ENCODE data around the gene ZNF827.

DNA sequence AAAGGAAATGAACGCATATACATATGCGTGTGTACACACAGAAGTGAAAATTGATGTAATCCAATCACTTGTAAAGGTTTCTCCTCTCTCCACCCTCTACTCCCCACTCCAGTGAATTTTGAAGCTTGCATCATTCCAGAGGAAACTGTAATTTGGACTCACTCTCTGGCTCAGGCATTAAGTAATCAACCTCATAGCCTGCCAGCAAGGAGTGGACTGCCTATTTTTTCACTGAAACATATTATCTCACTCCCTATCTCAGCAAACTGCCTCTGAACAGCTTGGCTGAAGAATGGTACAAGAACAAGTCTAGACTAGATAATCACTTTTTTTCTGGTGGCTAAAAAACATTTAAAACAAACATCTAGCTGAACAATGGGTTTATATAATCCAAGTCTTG lies 134.5 kb downstream of the ZNF827 start:
- TF ChIP-seq GATA3 (IDR thresholded peaks at IDR 0.05; ENCODE audit: low read depth, low read length) (no peak), GATA2 (IDR thresholded peaks at IDR 0.05; ENCODE audit: low read depth, low read length) (0 out of 2 replicates have a peak, but pooled peaks have one; percentile 50)

Data from SH-SY5Y (cell line).